Activated T-cell treated with anti-CD3 and anti-CD28 coated beads, Interleukin-2, amount 50 U/mL, for 24 hours (primary cell): ENCODE measurements around the gene SPRY4.
"Not testable (repeated sequence)": the region's sequence is repeated elsewhere in the genome, so short reads cannot be mapped to it uniquely, and the experiment has no call there.

Experiments used
- DNase-seq: peaks from one replicate; pipeline ENCODE4 v3.0.0-alpha.2; 2020
- H3K27ac Mint-ChIP-seq: 2 replicates; pipeline ENCODE4 v1.8.0; 2020; ENCODE audit warnings: mild to moderate bottlenecking, mixed read lengths
- H3K27me3 Mint-ChIP-seq: 2 replicates; pipeline ENCODE4 v1.8.0; 2020; ENCODE audit warnings: mixed read lengths
- H3K36me3 Mint-ChIP-seq: 2 replicates; pipeline ENCODE4 v1.8.0; 2020; ENCODE audit warnings: low read depth, mixed read lengths
- H3K4me1 Mint-ChIP-seq: 2 replicates; pipeline ENCODE4 v1.8.0; 2020; ENCODE audit warnings: low read depth, mixed read lengths
- H3K4me3 Mint-ChIP-seq: 2 replicates; pipeline ENCODE4 v1.8.0; 2020; ENCODE audit warnings: mild to moderate bottlenecking, moderate library complexity, mixed read lengths
- H3K9me3 Mint-ChIP-seq: 2 replicates; pipeline ENCODE4 v1.8.0; 2020; ENCODE audit warnings: mixed read lengths

SPRY4 gene

GRCh38 chr5:142350021-142350420 lies 25.2 kb upstream of the SPRY4 start:
- H3K9me3 Mint-ChIP-seq: peaks cover 8% of the 10 kb centered on the region

DNA sequence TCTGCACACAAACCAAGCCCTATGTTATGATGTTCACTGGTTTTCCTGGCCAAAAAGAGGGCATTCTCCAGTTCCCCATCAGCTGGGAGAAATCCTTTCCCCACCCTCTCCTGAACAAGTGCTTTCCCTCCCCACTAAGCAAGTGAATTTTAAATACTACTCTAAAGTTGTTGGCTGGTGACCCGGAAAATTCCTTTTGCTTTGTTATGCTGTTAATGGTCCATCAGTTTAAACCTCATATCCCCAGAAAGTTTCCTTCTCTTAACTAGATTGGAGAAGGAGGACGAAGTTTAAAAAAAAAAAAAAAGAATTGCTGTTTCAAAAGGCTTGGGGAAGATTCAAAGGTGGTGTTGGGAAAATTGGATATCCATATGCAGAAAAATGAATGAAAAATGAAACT lies 21.9 kb upstream of the SPRY4 start:
- DNase-seq: no peak
- peaks cover 4% of the 10 kb centered on the region for H3K36me3 Mint-ChIP-seq
- H3K4me1 Mint-ChIP-seq: no peaks in the 10 kb centered on the region
- no peak overlapping the region for H3K27ac Mint-ChIP-seq
- H3K27me3 Mint-ChIP-seq: no peaks in the 10 kb centered on the region
- H3K4me3 Mint-ChIP-seq: no peak overlapping the region
- peaks cover 16% of the 10 kb centered on the region for H3K9me3 Mint-ChIP-seq

More at GRCh38 chr5:142350021-142350420, 25.2 kb upstream of the SPRY4 start:
- H3K36me3 Mint-ChIP-seq: no peaks in the 10 kb centered on the region
- H3K4me1 Mint-ChIP-seq: peaks cover 10% of the 10 kb centered on the region
- no peak overlapping the region for H3K4me3 Mint-ChIP-seq
- no peak overlapping the region for H3K27ac Mint-ChIP-seq
- DNase-seq: no peak
- no peaks in the 10 kb centered on the region for H3K27me3 Mint-ChIP-seq

DNA sequence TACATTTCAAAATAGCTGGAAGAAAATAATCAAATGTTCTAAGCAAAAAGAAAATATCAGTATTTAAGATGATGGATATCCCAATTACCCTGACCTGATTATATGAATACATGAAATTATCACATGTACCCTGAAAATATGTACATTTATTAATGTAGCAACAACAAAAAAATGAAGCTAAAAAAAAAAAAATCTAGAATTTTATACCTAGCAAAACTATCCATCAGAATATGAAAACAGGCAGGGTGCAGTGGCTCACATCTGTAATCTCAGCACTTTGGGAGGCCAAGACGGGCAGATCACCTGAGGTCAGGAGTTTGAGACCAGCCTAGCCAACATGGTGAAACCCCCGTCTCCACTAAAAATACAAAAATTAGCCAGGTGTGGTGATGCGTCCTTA lies 20.1 kb upstream of the SPRY4 start:
- not testable (repeated sequence) for H3K4me3 Mint-ChIP-seq, H3K27ac Mint-ChIP-seq, H3K27me3 Mint-ChIP-seq, DNase-seq, H3K4me1 Mint-ChIP-seq, H3K36me3 Mint-ChIP-seq
- peaks cover 16% of the 10 kb centered on the region for H3K9me3 Mint-ChIP-seq

DNA sequence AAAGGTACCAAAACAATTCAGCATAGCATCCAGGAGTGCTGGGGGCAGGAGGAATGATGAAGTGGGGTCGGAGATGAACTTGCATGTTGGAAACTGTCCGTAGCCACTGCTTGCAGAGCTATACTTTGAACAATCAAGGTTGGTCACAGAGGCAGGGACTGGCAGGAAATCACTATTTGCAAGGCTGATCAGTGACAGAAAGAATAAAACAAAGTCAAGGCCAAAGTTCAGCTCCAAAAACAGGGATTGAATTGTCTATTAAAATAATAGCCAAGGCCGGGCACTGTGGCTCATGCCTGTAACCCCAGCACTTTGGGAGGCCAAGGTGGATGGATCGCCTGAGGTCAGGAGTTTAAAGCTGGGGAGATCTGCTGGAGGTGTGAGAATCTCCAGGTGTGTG lies 18.7 kb upstream of the SPRY4 start:
- DNase-seq: no peak
- Mint-ChIP-seq H3K27me3 (no peaks in the 10 kb centered on the region), H3K4me1 (no peaks in the 10 kb centered on the region), H3K27ac (no peak overlapping the region), H3K4me3 (no peak overlapping the region), H3K36me3 (peaks cover 4% of the 10 kb centered on the region), H3K9me3 (peaks cover 16% of the 10 kb centered on the region)

DNA sequence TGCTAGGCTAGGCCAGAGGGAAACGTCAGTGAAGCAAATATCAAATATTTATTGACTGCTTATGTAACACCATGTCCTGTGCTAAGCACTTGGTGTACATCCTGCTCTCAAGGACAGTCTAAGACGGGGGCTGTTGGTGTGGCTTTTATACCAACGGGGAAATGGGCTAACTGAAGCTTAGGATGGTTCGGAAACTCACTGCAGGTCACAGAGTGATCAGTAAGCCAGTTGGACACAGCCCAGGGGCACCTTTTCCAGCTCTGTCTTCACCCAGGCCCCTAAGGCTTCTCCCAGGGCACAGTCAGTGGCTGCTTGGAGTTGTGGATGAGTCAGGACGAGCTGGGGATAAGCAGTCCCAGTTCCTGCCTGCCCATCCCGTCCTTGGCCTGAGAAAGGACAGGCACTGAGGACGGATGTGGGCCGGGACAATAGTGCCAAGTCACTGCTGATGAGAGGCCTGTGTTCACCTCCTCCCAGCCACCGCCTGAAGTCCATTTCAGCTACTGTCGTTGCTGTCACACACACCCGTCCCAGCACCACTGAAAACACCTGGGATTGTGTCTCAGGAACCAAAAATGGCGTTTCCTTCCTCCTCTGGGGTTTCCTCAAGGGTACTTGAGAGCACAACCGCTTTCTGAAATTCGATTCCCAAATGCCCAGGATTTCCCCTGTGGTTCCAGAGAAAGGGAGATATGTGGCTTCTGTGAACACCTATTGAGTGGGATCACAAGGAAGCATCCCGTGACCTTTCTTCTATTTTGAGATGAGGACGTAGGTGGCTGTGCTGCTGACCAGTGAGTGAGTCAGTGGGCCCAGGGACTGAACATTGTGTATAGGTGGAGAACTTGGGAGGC lies 17.5 kb upstream of the SPRY4 start:
- Mint-ChIP-seq H3K27ac (no peak overlapping the region), H3K4me1 (no peaks in the 10 kb centered on the region), H3K36me3 (peaks cover 4% of the 10 kb centered on the region), H3K9me3 (peaks cover 16% of the 10 kb centered on the region), H3K27me3 (no peaks in the 10 kb centered on the region), H3K4me3 (no peak overlapping the region)
- no peak for DNase-seq

DNA sequence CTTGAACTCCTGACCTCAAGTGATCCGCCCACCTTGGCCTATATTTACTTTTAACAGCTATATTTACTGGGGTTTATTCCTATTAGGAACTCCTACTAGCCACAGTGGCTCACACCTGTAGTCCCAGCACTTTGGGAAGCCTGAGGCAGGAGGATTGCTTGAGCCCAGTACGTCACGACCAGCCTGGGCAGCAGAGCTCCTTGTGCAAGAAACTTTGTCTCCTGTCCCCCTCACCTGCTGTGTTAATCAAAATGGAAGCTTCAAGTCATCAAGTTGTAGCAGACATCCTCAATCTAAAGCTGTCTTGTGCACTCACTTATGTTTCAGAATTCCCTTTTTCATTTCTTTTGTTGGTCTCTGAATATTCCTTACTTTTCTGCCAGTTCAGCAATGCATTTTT lies 15.0 kb upstream of the SPRY4 start:
- no peak overlapping the region for H3K4me3 Mint-ChIP-seq
- H3K4me1 Mint-ChIP-seq: no peaks in the 10 kb centered on the region
- H3K9me3 Mint-ChIP-seq: peaks cover 6% of the 10 kb centered on the region
- no peak for DNase-seq
- no peak overlapping the region for H3K27ac Mint-ChIP-seq
- no peaks in the 10 kb centered on the region for H3K27me3 Mint-ChIP-seq
- H3K36me3 Mint-ChIP-seq: peaks cover 4% of the 10 kb centered on the region

GRCh38 chr5:142334538-142334937 lies 9.7 kb upstream of the SPRY4 start:
- Mint-ChIP-seq H3K36me3 (no peaks in the 10 kb centered on the region), H3K9me3 (no peaks in the 10 kb centered on the region)
- no peak for DNase-seq

GRCh38 chr5:142333749-142334148 lies 8.9 kb upstream of the SPRY4 start:
- not testable (repeated sequence) for H3K36me3 Mint-ChIP-seq, H3K4me3 Mint-ChIP-seq, DNase-seq, H3K9me3 Mint-ChIP-seq, H3K27me3 Mint-ChIP-seq, H3K4me1 Mint-ChIP-seq, H3K27ac Mint-ChIP-seq

More at GRCh38 chr5:142334538-142334937, 9.7 kb upstream of the SPRY4 start:
- Mint-ChIP-seq H3K4me3 (no peak overlapping the region), H3K27me3 (no peaks in the 10 kb centered on the region), H3K27ac (no peak overlapping the region), H3K4me1 (no peaks in the 10 kb centered on the region)

DNA sequence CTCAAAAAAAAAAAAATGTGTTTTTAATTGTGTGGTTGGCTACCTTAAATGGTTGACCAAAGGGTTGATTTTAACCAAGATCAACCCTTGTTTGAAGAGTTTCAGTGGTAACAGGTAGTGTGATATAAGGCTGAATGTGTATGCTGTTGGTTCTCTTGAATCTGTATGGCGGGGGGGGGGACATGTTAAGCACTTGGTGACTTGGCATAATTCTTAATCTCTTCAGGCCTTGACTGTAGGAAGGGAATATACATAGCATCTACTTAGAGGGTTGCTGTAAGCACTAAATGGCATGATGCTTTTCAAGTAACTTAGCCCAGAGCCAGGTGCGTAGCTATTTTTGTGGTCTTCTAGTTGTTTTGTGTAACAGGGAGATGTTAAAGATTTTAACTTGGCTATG lies 5.6 kb upstream of the SPRY4 start:
- H3K4me3 Mint-ChIP-seq: no peak overlapping the region
- H3K9me3 Mint-ChIP-seq: no peaks in the 10 kb centered on the region
- no peaks in the 10 kb centered on the region for H3K36me3 Mint-ChIP-seq
- H3K27ac Mint-ChIP-seq: no peak overlapping the region
- H3K27me3 Mint-ChIP-seq: peaks cover 30% of the 10 kb centered on the region
- DNase-seq: no peak
- H3K4me1 Mint-ChIP-seq: peaks cover 15% of the 10 kb centered on the region

GRCh38 chr5:142330026-142330425 lies 5.2 kb upstream of the SPRY4 start:
- Mint-ChIP-seq H3K27ac (no peak overlapping the region), H3K27me3 (peaks cover 30% of the 10 kb centered on the region), H3K4me1 (peaks cover 18% of the 10 kb centered on the region), H3K9me3 (no peaks in the 10 kb centered on the region), H3K4me3 (no peak overlapping the region), H3K36me3 (no peaks in the 10 kb centered on the region)
- DNase-seq: no peak

DNA sequence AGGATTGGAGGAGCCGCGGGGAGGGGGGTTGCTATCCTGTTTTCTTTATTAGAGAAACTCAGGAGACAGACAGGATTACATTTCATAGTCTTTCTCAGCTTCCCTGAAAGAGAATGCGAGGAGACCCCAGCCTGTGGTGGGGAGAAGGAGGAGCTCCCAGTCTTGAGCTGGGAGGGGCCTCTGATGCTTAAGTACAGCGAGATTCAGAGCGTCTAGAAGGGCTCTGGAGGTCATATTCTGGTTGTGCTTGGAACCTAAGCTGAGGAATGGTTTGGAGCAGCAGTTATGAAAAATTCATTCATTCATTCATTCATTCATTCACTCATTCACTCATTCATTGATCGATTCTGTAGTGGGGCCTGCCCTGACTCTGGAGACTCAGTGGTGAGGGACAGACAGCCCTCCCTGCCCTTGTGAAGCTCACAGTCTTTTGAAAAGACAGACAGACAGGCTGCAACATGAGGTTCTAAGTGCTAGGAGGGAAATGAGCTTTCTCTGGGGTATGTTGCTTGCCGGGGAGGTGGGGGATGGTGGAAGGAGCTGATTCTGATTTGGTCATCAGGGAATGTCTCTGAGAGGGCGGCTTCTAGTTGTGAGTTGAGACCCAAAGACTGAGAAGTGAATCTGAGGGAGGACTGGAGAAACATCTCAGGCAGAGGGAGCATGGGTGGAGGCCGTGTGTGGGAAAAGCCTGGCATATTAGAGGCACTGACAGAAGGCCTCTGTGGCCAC lies 2.5 kb upstream of the SPRY4 start:
- no peak for DNase-seq
- Mint-ChIP-seq H3K4me1 (peaks cover 35% of the 10 kb centered on the region), H3K9me3 (no peaks in the 10 kb centered on the region), H3K4me3 (no peak overlapping the region), H3K36me3 (no peaks in the 10 kb centered on the region), H3K27ac (no peak overlapping the region), H3K27me3 (peaks cover 47% of the 10 kb centered on the region)

- Mint-ChIP-seq H3K27me3 (peaks cover 54% of the 10 kb centered on the region), H3K9me3 (no peaks in the 10 kb centered on the region), H3K4me1 (peaks cover 37% of the 10 kb centered on the region), H3K4me3 (peak overlapping the region; percentile 83), H3K36me3 (no peaks in the 10 kb centered on the region), H3K27ac (no peak overlapping the region)
- DNase-seq: no peak
Measured at GRCh38 chr5:142326480-142326938, 1.7 kb upstream of the SPRY4 start.

- peak overlapping the region; percentile 83 for H3K4me3 Mint-ChIP-seq
- H3K4me1 Mint-ChIP-seq: peaks cover 43% of the 10 kb centered on the region
- H3K36me3 Mint-ChIP-seq: no peaks in the 10 kb centered on the region
- H3K27me3 Mint-ChIP-seq: peaks cover 60% of the 10 kb centered on the region
- H3K9me3 Mint-ChIP-seq: no peaks in the 10 kb centered on the region
- peak; percentile 46 for DNase-seq
- H3K27ac Mint-ChIP-seq: peak overlapping the region; percentile 63
Measured at GRCh38 chr5:142325725-142326479, 1.1 kb upstream of the SPRY4 start.

- Mint-ChIP-seq H3K4me1 (peaks cover 50% of the 10 kb centered on the region), H3K27me3 (peaks cover 70% of the 10 kb centered on the region), H3K9me3 (no peaks in the 10 kb centered on the region), H3K4me3 (peak overlapping the region; percentile 83), H3K27ac (peak overlapping the region; percentile 80), H3K36me3 (no peaks in the 10 kb centered on the region)
- no peak for DNase-seq
Measured at GRCh38 chr5:142324136-142324870, 518 bp downstream of the SPRY4 start.
